CD14-positive monocyte (primary cell): ENCODE results near the gene NRM. TPM values are rescaled to one million over a fixed set of nuclear protein-coding genes. Genes with fewer than 3 reads are reported as not detected.

Experiments used
- DNase-seq, 3 donors: peaks; one replicate each; pipeline ENCODE4 v3.0.0-alpha.2; 2011 to 2022
- H2AFZ ChIP-seq: 2 replicates; pipeline ENCODE4 v1.6.0; 2012; ENCODE audit warnings: mild to moderate bottlenecking, low read depth, low read length, inconsistent platforms; ENCODE audit not compliant: insufficient read depth, poor library complexity, severe bottlenecking
- H3K27ac ChIP-seq, 2 donors: 1 replicate in 1 of 2; 2 replicates in 1 of 2; pipeline ENCODE4 v1.5.1; 2012 to 2013; ENCODE audit warnings: low read length in 2 of 2, control low read depth in 1 of 2, inconsistent platforms in 1 of 2, low read depth in 1 of 2, mild to moderate bottlenecking in 1 of 2
- H3K27me3 ChIP-seq, 2 donors: one replicate each; pipeline versions ENCODE4 v1.6.0 to v1.6.1; 2011 to 2013; ENCODE audit warnings: low read length in 2 of 2; ENCODE audit not compliant: control insufficient read depth in 2 of 2, insufficient read depth in 2 of 2
- H3K36me3 ChIP-seq, 2 donors: replicated peaks in 1 of 2; 1 replicate in 1 of 2; 2 replicates in 1 of 2; pipeline versions ENCODE4 v1.5.1 to v1.6.1; 2012 to 2013; ENCODE audit warnings: low read length in 2 of 2, control low read depth in 1 of 2, inconsistent platforms in 1 of 2, mild to moderate bottlenecking in 1 of 2; ENCODE audit not compliant: insufficient read depth in 2 of 2, control insufficient read depth in 1 of 2
- H3K4me1 ChIP-seq, 2 donors: 1 replicate in 1 of 2; 2 replicates in 1 of 2; pipeline versions ENCODE4 v1.5.1 to v1.6.1; 2012 to 2013; ENCODE audit warnings: low read length in 2 of 2, control low read depth in 1 of 2, inconsistent platforms in 1 of 2, mild to moderate bottlenecking in 1 of 2, moderate library complexity in 1 of 2; ENCODE audit not compliant: insufficient read depth in 2 of 2, control insufficient read depth in 1 of 2
- H3K4me2 ChIP-seq: replicated peaks from 2 replicates; pipeline ENCODE3; 2012; ENCODE audit warnings: low read length, moderate library complexity, mild to moderate bottlenecking; ENCODE audit not compliant: poor library complexity, severe bottlenecking; ENCODE audit errors: extremely low read depth
- H3K4me3 ChIP-seq, 3 experiments: fragments of 200-600 bp in 1 of 3; sonication (generic) in 1 of 3; replicated peaks in 1 of 3; 1 replicate in 2 of 3; 2 replicates in 1 of 3; pipeline ENCODE4 v1.5.1; 2011 to 2013; ENCODE audit warnings: low read length in 3 of 3, mild to moderate bottlenecking in 3 of 3, control low read depth in 2 of 3, low read depth in 2 of 3, inconsistent platforms in 1 of 3, moderate library complexity in 1 of 3
- H3K79me2 ChIP-seq: 2 replicates; pipeline ENCODE4 v1.6.0; 2012; ENCODE audit warnings: mild to moderate bottlenecking, control low read depth, inconsistent platforms, low read length, moderate library complexity; ENCODE audit not compliant: insufficient read depth
- H3K9ac ChIP-seq: 2 replicates; pipeline ENCODE4 v1.6.0; 2017; ENCODE audit warnings: low read length, mild to moderate bottlenecking; ENCODE audit not compliant: insufficient read depth, poor library complexity, severe bottlenecking
- H3K9me3 ChIP-seq, 2 donors: replicated peaks in 1 of 2; 1 replicate in 1 of 2; 2 replicates in 1 of 2; pipeline versions ENCODE4 v1.5.1 to v1.6.1; 2012 to 2013; ENCODE audit warnings: low read length in 2 of 2, control low read depth in 1 of 2; ENCODE audit not compliant: control insufficient read depth in 1 of 2, insufficient read depth in 1 of 2
- H4K20me1 ChIP-seq: 2 replicates; pipeline ENCODE4 v1.6.0; 2012; ENCODE audit warnings: mild to moderate bottlenecking, low read length, control low read depth, moderate library complexity; ENCODE audit not compliant: insufficient read depth
- H3K27ac Mint-ChIP-seq, 7 donors: one replicate each; pipeline ENCODE4 v1.8.0; 2020; ENCODE audit warnings: mild to moderate bottlenecking in 7 of 7, mixed read lengths in 7 of 7, moderate library complexity in 6 of 7, inconsistent platforms in 2 of 7
- H3K27me3 Mint-ChIP-seq, 3 donors: one replicate each; pipeline ENCODE4 v1.8.0; 2021 to 2022; ENCODE audit warnings: low read depth in 3 of 3, mild to moderate bottlenecking in 3 of 3, mixed read lengths in 3 of 3, moderate library complexity in 3 of 3, inconsistent platforms in 1 of 3
- H3K36me3 Mint-ChIP-seq, 2 donors: one replicate each; pipeline ENCODE4 v1.8.0; 2020; ENCODE audit warnings: mixed read lengths in 2 of 2, inconsistent platforms in 1 of 2, mild to moderate bottlenecking in 1 of 2
- H3K4me1 Mint-ChIP-seq: one replicate; pipeline ENCODE4 v1.8.0; 2020; ENCODE audit warnings: mild to moderate bottlenecking, mixed read lengths
- H3K4me3 Mint-ChIP-seq, 2 donors: one replicate each; pipeline ENCODE4 v1.8.0; 2020; ENCODE audit warnings: mild to moderate bottlenecking in 2 of 2, mixed read lengths in 2 of 2, moderate library complexity in 1 of 2
- H3K9me3 Mint-ChIP-seq, 7 donors: one replicate each; pipeline ENCODE4 v1.8.0; 2020 to 2022; ENCODE audit warnings: mixed read lengths in 7 of 7, mild to moderate bottlenecking in 6 of 7, moderate library complexity in 6 of 7, inconsistent platforms in 2 of 7
- CTCF ChIP-seq: fragments of 200-600 bp; IDR thresholded peaks from one replicate; pipeline ENCODE4 v1.8.0; 2022; ENCODE audit warnings: antibody characterized with exemption, mild to moderate bottlenecking
- WGBS: methylation state at CpG from one replicate; pipeline ENCODE4 v1.1.5; 2013; ENCODE audit warnings: missing lambda C conversion rate; ENCODE audit not compliant: insufficient coverage; 5-methylcytosine and 5-hydroxymethylcytosine counted together
- intact Hi-C, 2 donors: fragments of 100-400 bp; cut with micrococcal nuclease; formaldehyde crosslinking; loops; one replicate each; pipeline versions ENCODE4 v1.15.0 to v1.15.1; 2023
- polyA plus RNA-seq, 3 donors: library from polyadenylated mRNA; depleted of rRNA in 1 of 3; unstranded in 2 of 3; stranded (reverse) in 1 of 3; fragments of 300-500 nt in 2 of 3; fragments of >200 nt in 1 of 3; fragmentation: Illumina TruSeq in 2 of 3; gene quantifications; 1 replicate in 2 of 3; 2 replicates in 1 of 3; pipeline ENCODE4 v1.2.3, GENCODE V29; 2012 to 2021

The NRM gene
- polyA plus RNA-seq, 3 donors = 25.9 to 36.0 (median 35.0) TPM

DNA sequence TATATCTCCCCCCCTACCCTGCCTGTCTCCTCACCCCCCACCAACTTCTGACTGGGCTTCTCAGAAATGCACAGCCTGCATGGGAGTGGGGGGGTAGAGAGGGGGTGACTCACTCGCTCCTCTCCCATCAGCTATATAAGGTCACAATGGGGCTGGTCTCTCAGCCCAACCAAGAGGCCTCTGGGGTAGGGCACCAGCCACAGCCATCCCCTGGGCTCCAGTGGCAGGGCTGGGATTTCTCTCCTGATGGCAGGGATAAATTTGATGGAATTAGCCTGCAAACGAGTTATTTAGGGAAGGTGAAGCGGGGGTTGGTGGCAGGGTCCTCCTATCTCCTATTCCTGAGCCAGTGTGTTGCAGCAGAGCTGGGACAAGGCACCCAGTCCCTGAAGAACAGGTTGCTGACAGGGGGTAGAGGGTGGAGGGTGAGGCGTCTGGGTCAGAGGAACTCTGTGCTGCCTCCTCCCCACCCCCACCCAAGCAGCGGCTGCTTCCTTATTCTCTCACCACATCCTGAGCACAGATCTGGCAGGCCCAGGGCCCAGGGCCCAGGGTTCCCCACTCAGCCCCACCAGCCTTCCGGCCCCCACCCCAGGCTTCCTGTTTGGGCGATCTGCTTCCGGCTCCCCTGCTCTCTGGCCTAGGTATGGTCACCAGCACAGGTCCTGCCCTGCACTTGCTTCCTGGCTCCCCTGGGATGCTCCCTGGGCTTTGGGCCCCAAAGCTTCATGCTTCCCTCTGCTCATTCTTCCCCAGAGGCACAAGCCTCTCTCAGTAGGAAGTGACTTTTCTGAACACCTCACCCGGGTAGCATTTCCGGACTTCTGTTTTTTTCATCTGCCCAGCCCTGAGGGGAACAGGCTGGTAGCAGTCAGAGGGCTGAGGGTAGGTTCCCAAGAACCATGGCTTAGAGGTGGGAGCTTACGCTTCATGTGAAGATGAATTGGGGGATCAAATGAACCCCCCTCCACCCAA is 8.4 kb downstream of the NRM start:
- H3K4me2 ChIP-seq = peak overlapping the region; percentile 100
- peaks cover 46 to 63% of the 10 kb centered on the region in 2 donors for H3K4me1 ChIP-seq
- peak overlapping the region; percentile 28 for H2AFZ ChIP-seq
- H3K27me3 ChIP-seq = no peaks in the 10 kb centered on the region
- peak overlapping the region; percentile 99 for H3K27ac ChIP-seq
- H3K79me2 ChIP-seq = peaks cover 95% of the 10 kb centered on the region
- TF ChIP-seq CTCF = no peak
- peaks cover 26 to 27% of the 10 kb centered on the region in 2 donors for H3K36me3 ChIP-seq
- Mint-ChIP-seq H3K36me3 (peaks cover 52 to 68% of the 10 kb centered on the region in 2 donors), H3K27ac (peak overlapping the region; percentile 97 to 100 (median 99)), H3K4me3 (peak overlapping the region; percentile 94 to 99), H3K9me3 (peaks cover 0 to 1% (median 0%) of the 10 kb centered on the region in 7 donors), H3K27me3 (peaks cover 0 to 5% (median 0%) of the 10 kb centered on the region in 3 donors), H3K4me1 (peaks cover 47% of the 10 kb centered on the region)
- peak overlapping the region; percentile 99 for H3K9ac ChIP-seq
- intact Hi-C loops = loop anchor here in 1 of 2 donors (5.0 kb wide), 1 partner anchor 65 kb away; the partner anchor contains the start of genes MRPS18B and PPP1R10
- no peaks in the 10 kb centered on the region for H3K9me3 ChIP-seq
- peaks cover 85% of the 10 kb centered on the region for H4K20me1 ChIP-seq
- H3K4me3 ChIP-seq = peak overlapping the region; percentile 96 to 100 (median 96)
- DNase-seq = peak; percentile 91 to 93 (median 92)
- WGBS = 0% methylated on average over 4 of the region's 11 CpGs

DNA sequence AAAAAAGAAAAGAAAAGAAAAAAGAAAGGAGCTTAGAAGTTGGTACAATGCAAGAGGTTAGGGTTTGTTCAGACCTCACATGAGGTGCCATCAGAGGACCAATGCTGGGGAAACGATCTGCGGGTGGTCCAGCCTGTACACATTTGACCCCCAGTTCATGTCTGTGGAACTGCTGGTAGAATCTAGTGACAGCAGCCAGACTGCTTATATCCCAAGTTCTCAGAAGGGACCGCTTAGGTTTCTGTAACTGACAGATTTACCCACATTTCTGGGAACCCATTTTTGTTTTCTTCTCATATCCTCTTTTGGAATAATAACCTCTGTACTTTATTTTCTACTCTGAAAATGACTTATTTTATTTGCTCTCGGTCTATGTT is 9.0 kb downstream of the NRM start:
- H4K20me1 ChIP-seq = peaks cover 92% of the 10 kb centered on the region
- H3K9me3 ChIP-seq = no peaks in the 10 kb centered on the region
- intact Hi-C loops = loop anchor here in 1 of 2 donors (5.0 kb wide), 1 partner anchor 64 kb away; the partner anchor contains the start of genes MRPS18B and PPP1R10
- H2AFZ ChIP-seq = no peak overlapping the region
- Mint-ChIP-seq H3K27ac (peak overlapping the region; percentile 97 to 100 (median 99)), H3K4me1 (peaks cover 47% of the 10 kb centered on the region), H3K4me3 (peak overlapping the region; percentile 94 to 99), H3K36me3 (peaks cover 58 to 75% of the 10 kb centered on the region in 2 donors), H3K9me3 (peaks cover 0 to 1% (median 0%) of the 10 kb centered on the region in 7 donors), H3K27me3 (peaks cover 0 to 3% (median 0%) of the 10 kb centered on the region in 3 donors)
- no peak for TF ChIP-seq CTCF
- WGBS = 0% methylated on average over 1 of the region's 4 CpGs
- H3K4me1 ChIP-seq = peaks cover 46 to 62% of the 10 kb centered on the region in 2 donors
- H3K27me3 ChIP-seq = no peaks in the 10 kb centered on the region
- H3K36me3 ChIP-seq = peaks cover 33 to 34% of the 10 kb centered on the region in 2 donors
- peaks cover 97% of the 10 kb centered on the region for H3K79me2 ChIP-seq
- peak overlapping the region; percentile 99 for H3K27ac ChIP-seq
- H3K4me2 ChIP-seq = peak overlapping the region; percentile 100
- H3K9ac ChIP-seq = peak overlapping the region; percentile 99
- DNase-seq = no peak
- H3K4me3 ChIP-seq = peak overlapping the region; percentile 96 to 100 (median 96)
